NCI-H446 treated with DMSO at 0.1 percent for 48 hours (cell line): ENCODE measurements around the gene CAMSAP1.

ENCODE experiments used
- DNase-seq: peaks from one replicate; lab custom pipeline; 2025; lab: John Stamatoyannopoulos, UW

CAMSAP1 gene

GRCh38 chr9:135835131-135835530 lies 72.2 kb downstream of the CAMSAP1 start:
- no peak for DNase-seq

- no peak for DNase-seq
Observed at GRCh38 chr9:135833864-135834263, 73.5 kb downstream of the CAMSAP1 start.

DNA sequence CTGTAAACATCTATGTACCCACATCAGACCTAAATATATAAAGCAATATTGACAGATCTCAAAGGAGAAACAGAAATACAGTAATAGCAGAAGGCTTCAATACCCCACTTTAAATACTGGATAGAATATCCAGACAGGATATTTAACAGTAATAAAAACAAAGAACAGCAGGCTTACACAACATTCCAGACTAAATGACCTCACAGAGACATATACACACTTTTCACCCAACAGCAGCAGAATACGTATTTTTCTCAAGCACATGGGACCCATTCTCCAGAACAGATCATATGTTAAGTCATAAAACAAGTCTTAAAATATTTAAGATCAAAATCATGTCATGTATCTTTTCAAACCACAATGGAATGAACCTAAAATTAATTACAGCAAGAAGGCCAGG lies 76.8 kb downstream of the CAMSAP1 start:
- DNase-seq: no peak

GRCh38 chr9:135828656-135829055 lies 78.7 kb downstream of the CAMSAP1 start:
- no peak for DNase-seq

GRCh38 chr9:135827866-135828580 lies 79.3 kb downstream of the CAMSAP1 start:
- DNase-seq: no peak

DNA sequence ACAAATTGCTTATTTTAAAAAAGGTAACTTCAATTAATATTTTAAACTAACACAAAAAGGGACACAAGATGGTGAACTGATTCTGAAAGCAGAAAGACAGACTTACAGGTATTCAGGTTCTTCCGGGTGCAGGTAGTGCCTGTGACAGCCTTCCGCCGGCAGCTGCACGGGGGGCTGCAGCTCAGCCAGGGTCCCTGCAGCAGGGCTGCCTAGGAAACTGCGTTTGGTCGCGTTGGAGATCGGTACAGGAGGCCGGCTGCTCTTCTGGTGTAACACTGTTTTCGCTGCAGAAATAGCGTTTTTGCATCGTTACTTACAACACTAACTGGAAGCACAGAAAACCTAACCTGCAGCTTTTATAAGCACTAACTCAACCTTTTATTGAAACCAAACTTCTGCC lies 80.0 kb downstream of the CAMSAP1 start:
- DNase-seq: no peak

DNA sequence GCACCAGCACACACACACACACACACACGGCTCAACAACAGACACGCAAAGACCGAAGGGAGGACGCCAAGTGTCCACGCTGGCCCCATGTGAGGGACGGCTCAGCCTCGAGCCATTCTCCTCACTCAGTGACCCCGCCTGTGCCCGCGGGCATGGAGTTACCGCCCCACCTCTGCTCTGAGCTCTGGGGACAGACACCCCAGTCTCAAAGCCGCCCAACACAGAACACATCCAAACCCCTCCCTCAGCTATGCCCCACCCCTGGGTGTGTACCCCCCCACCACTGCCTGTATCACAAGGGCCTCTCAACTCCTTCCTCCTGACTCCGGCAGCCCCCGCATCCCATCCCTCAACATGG lies 81.2 kb downstream of the CAMSAP1 start:
- DNase-seq: no peak

DNA sequence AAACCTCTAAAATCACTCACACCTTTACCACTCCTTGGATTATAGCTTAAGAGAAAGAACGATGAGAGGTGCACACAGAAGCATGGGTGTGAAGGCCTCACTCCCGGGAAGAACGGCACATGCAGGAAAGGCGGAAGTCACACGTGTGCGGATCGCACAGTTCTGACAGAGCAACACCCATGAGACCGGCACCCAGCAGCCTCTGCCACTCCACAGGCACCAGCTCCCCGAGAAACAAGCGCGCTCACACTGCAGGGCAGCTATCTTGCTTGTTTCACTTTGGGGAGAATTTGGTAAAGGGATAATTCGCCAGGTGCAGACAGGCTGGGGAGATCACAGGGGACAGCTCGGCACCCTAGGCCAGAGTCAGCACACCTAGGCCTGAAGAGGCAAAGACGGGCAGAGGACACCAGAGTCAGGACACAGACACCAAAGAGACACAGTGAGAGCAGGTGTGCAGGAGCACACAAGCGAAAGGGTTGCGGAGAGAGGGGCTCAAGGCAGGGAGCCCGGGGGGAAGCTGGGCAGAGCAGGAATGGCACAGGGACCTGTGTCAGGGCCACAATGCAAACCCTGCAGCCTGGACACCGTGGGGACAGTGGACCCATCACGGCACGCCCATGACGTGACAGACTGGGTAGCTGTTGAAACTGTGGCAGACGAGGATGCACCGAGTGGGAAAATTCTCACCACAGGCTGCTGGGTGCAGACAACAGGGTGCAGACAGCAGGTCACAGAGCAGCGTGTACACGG lies 81.7 kb downstream of the CAMSAP1 start:
- DNase-seq: no peak

DNA sequence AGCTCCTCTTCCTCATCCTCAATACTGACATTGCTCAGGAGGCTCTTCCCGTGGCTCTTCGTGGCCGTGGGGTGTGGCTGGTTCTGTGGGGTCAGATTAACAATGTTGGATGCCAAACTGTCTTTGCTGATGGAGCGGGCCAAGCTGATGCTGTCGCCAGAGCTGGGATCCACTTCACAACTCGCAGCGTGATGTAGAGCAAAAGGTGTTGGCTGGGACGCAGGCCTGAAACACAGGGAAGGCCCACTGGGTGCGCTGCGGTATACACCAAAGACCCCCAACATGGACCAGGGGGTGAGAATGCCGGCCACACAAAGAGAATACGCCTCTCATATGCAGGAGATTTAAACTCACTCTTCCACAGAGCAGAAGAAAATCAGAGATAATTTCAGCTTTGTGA lies 84.3 kb downstream of the CAMSAP1 start:
- no peak for DNase-seq

DNA sequence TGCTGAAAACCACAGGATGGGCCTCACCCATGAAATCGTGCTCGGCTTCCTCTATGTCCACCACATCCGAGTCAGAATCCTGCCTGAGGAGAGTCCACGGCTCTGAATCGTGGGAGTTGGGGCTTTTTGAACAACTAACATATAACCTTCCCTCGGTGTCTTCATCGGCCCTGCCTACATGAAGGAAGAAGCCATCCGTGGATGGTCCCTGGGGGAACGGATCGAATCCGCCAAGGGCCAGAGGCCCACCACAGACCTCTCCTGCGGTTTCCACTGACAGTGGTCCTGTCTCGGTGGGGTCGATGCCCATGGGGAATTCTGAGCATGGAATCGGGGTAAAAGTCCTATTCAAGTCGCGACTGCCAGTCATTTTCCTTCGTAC lies 85.0 kb downstream of the CAMSAP1 start:
- DNase-seq: no peak

DNA sequence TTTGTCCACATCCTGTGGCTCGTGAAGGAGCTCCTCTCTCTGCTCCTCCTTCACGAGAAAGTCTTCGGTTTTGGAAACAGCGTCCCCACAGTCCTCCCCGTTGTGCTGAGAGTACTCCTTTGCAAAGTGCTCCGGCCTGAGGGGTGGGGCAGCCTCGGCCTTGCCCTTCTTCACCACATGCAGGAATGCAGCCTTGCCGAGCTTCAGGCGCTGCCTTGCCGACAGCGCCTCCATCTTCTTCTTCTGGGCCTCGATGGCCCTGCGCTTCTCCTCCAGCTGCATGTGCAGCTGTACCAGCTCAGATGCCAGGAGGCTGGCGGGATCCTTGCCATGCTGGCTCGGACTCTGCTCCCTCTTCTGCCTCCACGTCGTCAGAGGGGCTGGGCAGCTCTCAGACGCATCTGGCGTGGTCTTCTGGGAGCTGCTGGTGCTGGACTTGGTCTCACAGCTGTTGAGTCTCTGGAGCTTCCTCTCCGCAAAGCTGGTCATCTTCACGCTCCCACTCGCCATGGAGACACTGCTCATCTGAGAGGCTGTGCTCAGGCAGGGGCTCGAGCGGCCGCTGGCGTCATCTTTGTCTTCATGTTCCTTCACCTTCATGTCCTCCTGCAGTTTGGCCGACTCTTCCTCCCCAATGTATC lies 85.5 kb downstream of the CAMSAP1 start:
- DNase-seq: no peak

DNA sequence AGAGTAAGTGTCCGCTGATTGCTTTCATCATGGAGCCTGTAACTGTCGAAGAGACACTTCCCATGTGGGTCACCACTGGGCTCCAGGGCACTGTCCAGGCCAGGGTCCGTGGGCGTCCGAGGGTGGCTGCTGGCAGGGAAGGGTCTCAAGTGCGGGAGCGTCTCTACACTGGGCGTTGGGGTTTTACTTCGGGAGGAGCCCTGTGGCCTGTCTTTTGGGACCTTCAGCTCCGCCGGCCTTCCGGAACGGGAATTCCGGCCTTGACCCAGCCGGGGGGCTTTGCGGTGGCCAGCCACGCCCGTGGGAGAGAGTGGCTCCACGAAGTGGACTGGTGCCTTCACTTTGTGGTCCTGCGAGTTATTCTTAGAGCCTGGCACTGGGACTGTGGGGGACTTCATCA lies 86.2 kb downstream of the CAMSAP1 start:
- no peak for DNase-seq

DNA sequence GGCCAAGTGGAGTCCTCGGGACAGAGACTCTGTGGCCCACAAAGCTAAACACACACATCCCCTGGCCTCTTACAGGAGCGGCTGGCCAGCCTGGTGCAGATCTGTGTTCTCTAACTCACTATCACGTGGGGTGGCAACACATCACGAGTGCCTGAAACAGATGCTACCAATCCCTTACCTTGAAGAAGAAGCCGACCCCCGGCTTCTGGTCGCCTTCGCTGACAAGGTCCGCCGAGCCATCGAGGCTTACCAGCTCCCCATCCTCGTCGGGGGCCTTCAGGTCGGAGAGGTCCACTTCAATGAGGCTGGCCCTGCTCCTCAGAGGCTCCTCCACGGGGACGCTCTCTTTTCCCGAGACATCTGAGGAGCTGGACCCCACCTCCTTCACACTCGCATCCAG lies 86.7 kb downstream of the CAMSAP1 start:
- no peak for DNase-seq

DNA sequence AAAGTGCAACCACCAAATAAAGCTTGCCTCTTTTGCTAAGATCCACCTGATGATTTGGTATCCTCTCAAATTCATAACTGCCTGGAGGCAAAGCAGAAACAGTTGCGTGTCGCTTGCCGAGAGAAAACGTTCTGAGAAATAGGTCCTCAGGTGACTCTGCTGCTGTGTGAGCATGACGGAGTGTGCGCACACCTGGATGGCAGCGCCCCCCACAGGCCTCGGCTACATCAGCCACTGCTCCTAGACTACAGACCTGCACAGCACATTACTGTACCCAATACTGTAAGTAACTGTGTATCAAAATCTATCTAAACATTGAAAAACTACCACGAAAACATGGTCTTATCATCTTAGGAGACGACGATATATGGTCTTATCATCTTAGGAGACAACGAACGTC lies 87.4 kb downstream of the CAMSAP1 start:
- no peak for DNase-seq

- no peak for DNase-seq
Observed at GRCh38 chr9:135818718-135819475, 88.4 kb downstream of the CAMSAP1 start.

- no peak for DNase-seq
Observed at GRCh38 chr9:135817951-135818717, 89.2 kb downstream of the CAMSAP1 start.

- DNase-seq: no peak
Observed at GRCh38 chr9:135816651-135816970, 90.7 kb downstream of the CAMSAP1 start.

GRCh38 chr9:135815830-135816650 lies 91.3 kb downstream of the CAMSAP1 start:
- no peak for DNase-seq

GRCh38 chr9:135815413-135815812 lies 91.9 kb downstream of the CAMSAP1 start:
- no peak for DNase-seq

DNA sequence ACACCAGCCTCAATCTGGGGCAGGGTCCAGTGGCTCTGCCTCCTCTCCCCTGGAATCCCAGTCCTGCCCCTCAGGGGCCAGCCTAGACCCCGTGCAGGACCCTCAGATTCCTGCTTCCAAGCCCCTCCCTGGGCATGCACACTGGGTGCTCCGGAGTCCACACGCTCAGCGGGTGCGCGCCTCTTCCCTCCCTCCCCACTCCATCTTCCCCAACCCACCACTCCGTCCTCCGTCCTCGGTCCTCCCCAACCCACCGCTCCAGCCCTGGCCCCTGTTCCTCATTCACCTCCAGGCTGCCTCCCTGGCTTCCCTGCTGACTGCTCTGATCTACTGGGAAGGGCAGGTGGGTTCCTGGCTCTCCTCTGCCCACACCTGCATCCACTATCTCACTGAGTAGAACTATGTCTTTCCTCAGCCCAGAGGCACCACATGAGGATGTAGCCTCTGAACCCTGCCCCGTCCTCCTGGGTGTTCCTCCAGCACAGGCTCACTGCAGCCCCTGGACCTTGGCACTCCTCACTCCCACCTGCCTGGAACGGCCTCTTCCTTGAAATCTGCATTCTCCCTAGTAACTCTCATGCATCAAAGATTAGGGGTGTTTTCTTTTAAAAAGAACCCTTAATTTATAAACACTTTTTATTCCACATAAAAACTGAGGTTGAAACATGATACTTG lies 92.8 kb downstream of the CAMSAP1 start:
- DNase-seq: no peak
